CD4-positive, alpha-beta memory T cell (primary cell): ENCODE results near the gene SHLD1. TPM values are rescaled to one million over a fixed set of nuclear protein-coding genes. Genes with fewer than 3 reads are reported as not detected.
A peak's percentile ranks its signal among the peaks of the same experiment; 100 is the strongest.
"Not testable (repeated sequence)": the region's sequence is repeated elsewhere in the genome, so short reads cannot be mapped to it uniquely, and the experiment has no call there.

Experiments
- CTCF ChIA-PET: fragments of 350-600 bp; sonication (Branson Sonifier 250); formaldehyde crosslinking; loops from one replicate; lab custom pipeline; 2021; ENCODE audit warnings: inconsistent platforms; ENCODE audit not compliant: partially characterized antibody; lab: Charles Lee
- POLR2A ChIA-PET: fragments of 350-600 bp; sonication (Branson Sonifier 250); formaldehyde crosslinking; loops from one replicate; lab custom pipeline; 2021; ENCODE audit not compliant: partially characterized antibody; lab: Charles Lee
- DNase-seq, 5 donors: peaks; one replicate each; pipeline versions ENCODE4 v3.0.0 to v3.0.0-alpha.2; 2020 to 2022; ENCODE audit warnings: mixed read lengths in 1 of 5
- H3K27ac ChIP-seq: one replicate; pipeline ENCODE4 v1.7.0; 2013; ENCODE audit warnings: low read depth, low read length
- H3K27me3 ChIP-seq: 2 replicates; pipeline ENCODE4 v1.7.0; 2013; ENCODE audit warnings: mild to moderate bottlenecking, low read length, moderate library complexity; ENCODE audit not compliant: insufficient read depth
- H3K36me3 ChIP-seq: 2 replicates; pipeline ENCODE4 v1.7.0; 2013; ENCODE audit warnings: mild to moderate bottlenecking, low read length, moderate library complexity; ENCODE audit not compliant: insufficient read depth
- H3K4me1 ChIP-seq: 2 replicates; pipeline ENCODE4 v1.7.0; 2013; ENCODE audit warnings: mild to moderate bottlenecking, low read length, moderate library complexity; ENCODE audit not compliant: insufficient read depth
- H3K4me3 ChIP-seq, 2 donors: one replicate each; pipeline ENCODE4 v1.7.0; 2013; ENCODE audit warnings: low read length in 2 of 2, mild to moderate bottlenecking in 1 of 2
- H3K9me3 ChIP-seq, 2 donors: one replicate each; pipeline ENCODE4 v1.7.0; 2013; ENCODE audit warnings: low read length in 2 of 2, control low read depth in 1 of 2; ENCODE audit not compliant: control insufficient read depth in 1 of 2
- H3K27ac Mint-ChIP-seq, 7 donors: one replicate each; pipeline ENCODE4 v1.8.0; 2020 to 2021; ENCODE audit warnings: mixed read lengths in 7 of 7, mild to moderate bottlenecking in 6 of 7, inconsistent platforms in 3 of 7, moderate library complexity in 3 of 7
- H3K27me3 Mint-ChIP-seq, 2 donors: one replicate each; pipeline ENCODE4 v1.8.0; 2020 to 2021; ENCODE audit warnings: mixed read lengths in 2 of 2
- H3K36me3 Mint-ChIP-seq, 2 donors: one replicate each; pipeline ENCODE4 v1.8.0; 2020 to 2021; ENCODE audit warnings: mixed read lengths in 2 of 2, inconsistent platforms in 1 of 2, mild to moderate bottlenecking in 1 of 2
- H3K4me1 Mint-ChIP-seq, 4 donors: one replicate each; pipeline ENCODE4 v1.8.0; 2020 to 2021; ENCODE audit warnings: mixed read lengths in 4 of 4, mild to moderate bottlenecking in 1 of 4
- H3K4me3 Mint-ChIP-seq, 8 donors: one replicate each; pipeline ENCODE4 v1.8.0; 2020 to 2021; ENCODE audit warnings: mixed read lengths in 8 of 8, mild to moderate bottlenecking in 7 of 8, moderate library complexity in 6 of 8, inconsistent platforms in 3 of 8
- H3K9me3 Mint-ChIP-seq, 8 donors: one replicate each; pipeline ENCODE4 v1.8.0; 2020 to 2021; ENCODE audit warnings: mixed read lengths in 8 of 8, mild to moderate bottlenecking in 5 of 8, inconsistent platforms in 3 of 8, moderate library complexity in 1 of 8
- intact Hi-C: fragments of 100-400 bp; cut with micrococcal nuclease; formaldehyde crosslinking; loops from one replicate; pipeline ENCODE4 v1.15.1; 2023
- polyA plus RNA-seq, 2 donors: library from polyadenylated mRNA; unstranded; fragments of 300-500 nt; fragmentation: Illumina TruSeq; gene quantifications; one replicate each; pipeline ENCODE4 v1.2.3, GENCODE V29; 2021
- total RNA-seq, 2 experiments: library from RNA; stranded (reverse); gene quantifications; one replicate each; pipeline ENCODE4 v1.2.3, GENCODE V29; 2021

SHLD1 gene, protein sequence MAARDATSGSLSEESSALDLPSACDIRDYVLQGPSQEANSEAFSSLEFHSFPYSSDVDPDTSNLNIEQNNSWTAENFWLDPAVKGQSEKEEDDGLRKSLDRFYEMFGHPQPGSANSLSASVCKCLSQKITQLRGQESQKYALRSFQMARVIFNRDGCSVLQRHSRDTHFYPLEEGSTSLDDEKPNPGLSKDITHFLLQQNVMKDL
- 10 to 100 TPM; 13.6 to 16.3 TPM for total RNA-seq
- polyA plus RNA-seq: 10 to 100 TPM; 20.2 to 22.0 TPM

DNA sequence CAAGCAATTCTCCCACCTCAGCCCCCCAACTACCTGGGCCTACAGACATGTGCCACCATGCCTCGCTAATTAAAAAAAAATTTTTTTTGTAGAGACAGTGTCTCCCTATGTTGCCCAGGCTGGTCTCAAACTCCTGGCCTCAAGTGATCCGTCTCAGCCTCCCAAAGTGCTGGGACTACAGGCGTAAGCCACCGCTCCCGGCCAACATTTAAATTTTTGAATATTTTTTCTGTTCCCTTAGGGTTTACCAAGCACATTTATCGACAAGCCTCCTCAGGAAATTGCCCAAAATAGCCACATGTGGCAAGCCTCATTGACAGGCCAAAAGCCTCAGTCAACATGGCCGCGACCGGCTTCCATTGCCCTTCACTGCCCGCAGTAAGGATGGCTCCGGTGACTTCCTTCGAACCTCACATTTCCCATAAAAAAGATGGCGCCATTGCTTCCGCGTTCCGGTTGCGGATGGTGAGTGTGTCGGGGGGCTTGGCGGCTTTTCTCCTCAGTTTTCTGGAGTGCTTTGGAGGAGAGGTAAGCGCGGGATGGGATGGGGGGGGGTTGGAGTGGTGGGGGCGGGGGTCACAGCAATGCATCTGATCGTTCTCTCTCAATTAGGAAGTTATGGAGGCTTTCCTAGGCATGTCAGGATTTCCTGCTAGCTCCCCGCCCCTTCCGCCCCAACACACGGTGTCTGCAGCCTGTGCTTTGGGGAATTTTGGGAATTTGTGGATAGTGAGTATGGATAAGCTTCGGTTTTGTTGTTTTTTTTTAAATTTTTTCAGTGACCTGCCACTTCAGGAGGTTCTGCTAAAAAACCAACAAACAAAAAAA lies at the start of gene SHLD1:
TSS of gene SHLD1 (plus strand) at position 450 of the 828 bp plus-strand sequence. CDS start 22,465 bp downstream, outside the sequence.
- Histone ChIP-seq H3K27me3 (no peaks in the 10 kb centered on the region), H3K27ac (peak within 1 kb of the TSS; percentile 69), H3K36me3 (no peaks in the 10 kb centered on the region), H3K9me3 (no peaks in the 10 kb centered on the region), H3K4me3 (peak within 1 kb of the TSS; percentile 70 to 96), H3K4me1 (peaks cover 28% of the 10 kb centered on the region)
- peaks cover 16 to 34% (median 23%) of the 10 kb centered on the region in 4 donors for H3K4me1 Mint-ChIP-seq
- CTCF ChIA-PET: interaction anchor here (0.9 to 3.0 kb wide), 5 partner anchors 36 to 220 kb away, joined by 3 to 13 read pairs (median 4); no protein-coding TSS in a partner anchor
- peak within 1 kb of the TSS; percentile 87 to 100 (median 96) for H3K4me3 Mint-ChIP-seq
- POLR2A ChIA-PET: interaction anchor here (1.0 to 2.9 kb wide), 6 partner anchors 10 to 145 kb away, joined by 3 to 41 read pairs (median 4); no protein-coding TSS in a partner anchor
- peak; percentile 75 to 83 (median 81) for DNase-seq
- intact Hi-C loops: loop anchor here (1.0 kb wide), 3 partner anchors 13 to 200 kb away; partner anchors contain the start of genes MCM8 and TRMT6
- peak within 1 kb of the TSS; percentile 92 to 99 (median 98) for H3K27ac Mint-ChIP-seq
- H3K36me3 Mint-ChIP-seq: peaks cover 8 to 12% of the 10 kb centered on the region in 2 donors
- H3K9me3 Mint-ChIP-seq: peaks cover 0 to 3% (median 0%) of the 10 kb centered on the region in 8 donors
- no peaks in the 10 kb centered on the region for H3K27me3 Mint-ChIP-seq

DNA sequence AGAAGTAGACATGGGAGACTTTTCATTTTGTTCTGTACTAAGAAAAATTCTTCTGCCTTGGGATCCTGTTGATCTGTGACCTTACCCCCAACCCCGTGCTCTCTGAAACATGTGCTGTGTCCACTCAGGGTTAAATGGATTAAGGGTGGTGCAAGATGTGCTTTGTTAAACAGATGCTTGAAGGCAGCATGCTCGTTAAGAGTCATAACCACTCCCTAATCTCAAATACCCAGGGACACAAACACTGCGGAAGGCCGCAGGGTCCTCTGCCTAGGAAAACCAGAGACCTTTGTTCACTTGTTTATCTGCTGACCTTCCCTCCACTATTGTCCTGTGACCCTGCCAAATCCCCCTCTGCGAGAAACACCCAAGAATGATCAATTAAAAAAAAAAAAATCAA lies 47.9 kb upstream of the SHLD1 start:
- H3K4me1 ChIP-seq, H3K27me3 ChIP-seq, H3K9me3 ChIP-seq, H3K36me3 ChIP-seq, H3K27me3 Mint-ChIP-seq, intact Hi-C loops, H3K4me1 Mint-ChIP-seq, H3K36me3 Mint-ChIP-seq, POLR2A ChIA-PET, H3K9me3 Mint-ChIP-seq, H3K4me3 ChIP-seq, H3K4me3 Mint-ChIP-seq, DNase-seq, H3K27ac Mint-ChIP-seq, H3K27ac ChIP-seq, CTCF ChIA-PET: not testable (repeated sequence)

DNA sequence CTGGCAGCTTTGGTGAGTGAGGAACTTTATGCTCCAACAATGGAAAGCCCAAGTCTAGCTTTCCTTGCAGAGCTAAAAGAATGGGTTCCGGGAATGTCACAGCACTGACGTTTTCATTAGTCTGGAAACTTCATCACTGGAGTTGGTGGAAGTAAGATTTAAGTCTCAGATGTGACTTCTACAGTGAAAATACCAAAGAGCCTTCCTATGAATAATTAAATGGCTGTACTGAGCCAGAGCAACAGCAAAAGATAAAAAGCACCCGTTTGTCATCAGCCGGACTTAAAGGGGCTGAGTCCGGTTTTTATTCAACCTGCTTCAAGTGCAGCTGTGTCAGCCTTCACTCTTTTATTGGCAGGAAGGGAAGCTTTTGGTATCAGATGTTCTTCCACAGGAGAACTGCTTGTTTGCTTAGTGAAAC lies 46.5 kb upstream of the SHLD1 start:
- Histone ChIP-seq H3K4me3 (no peak overlapping the region), H3K9me3 (no peaks in the 10 kb centered on the region), H3K36me3 (no peaks in the 10 kb centered on the region), H3K27me3 (no peaks in the 10 kb centered on the region), H3K27ac (no peak overlapping the region), H3K4me1 (no peaks in the 10 kb centered on the region)
- Mint-ChIP-seq H3K4me1 (no peaks in the 10 kb centered on the region), H3K4me3 (no peak overlapping the region), H3K36me3 (no peaks in the 10 kb centered on the region), H3K9me3 (peaks cover 0 to 2% (median 0%) of the 10 kb centered on the region in 8 donors), H3K27me3 (no peaks in the 10 kb centered on the region), H3K27ac (no peak overlapping the region)
- ChIA-PET POLR2A (no interaction called here), CTCF (interaction anchor here (1.1 kb wide), 1 partner anchor 94 kb away, joined by 3 read pairs; no protein-coding TSS in a partner anchor)
- intact Hi-C loops: no loop called here
- DNase-seq: no peak

DNA sequence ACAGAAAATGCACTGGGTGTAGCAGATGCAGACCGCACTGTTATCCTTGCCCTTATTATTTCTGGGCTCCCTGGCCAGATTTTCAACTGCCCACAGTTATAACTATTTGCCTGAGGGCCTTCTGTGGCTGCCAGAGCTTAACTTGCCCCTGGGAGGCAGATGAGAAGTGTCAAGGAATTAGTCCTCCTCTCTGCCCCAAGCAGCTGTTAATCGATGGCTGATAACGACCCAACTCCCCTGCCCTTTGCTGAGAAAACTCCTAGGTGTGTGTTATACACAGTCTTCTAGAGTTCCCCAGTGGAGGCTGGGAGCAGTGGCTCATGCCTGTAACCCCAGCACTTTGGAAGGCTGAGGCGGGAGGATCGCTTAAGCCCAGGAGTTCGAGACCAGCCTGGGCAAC lies 44.4 kb upstream of the SHLD1 start:
- ChIA-PET CTCF (interaction anchor here (1.0 kb wide), 1 partner anchor 9 kb away, joined by 4 read pairs; no protein-coding TSS in a partner anchor), POLR2A (interaction anchor here (0.6 to 1.1 kb wide), 3 partner anchors 9 to 29 kb away, joined by 3 read pairs; no protein-coding TSS in a partner anchor)
- Histone ChIP-seq H3K9me3 (no peaks in the 10 kb centered on the region), H3K27me3 (no peaks in the 10 kb centered on the region), H3K27ac (no peak overlapping the region), H3K4me1 (no peaks in the 10 kb centered on the region), H3K36me3 (no peaks in the 10 kb centered on the region), H3K4me3 (no peak overlapping the region)
- Mint-ChIP-seq H3K9me3 (no peaks in the 10 kb centered on the region), H3K4me3 (no peak overlapping the region), H3K36me3 (no peaks in the 10 kb centered on the region), H3K27me3 (no peaks in the 10 kb centered on the region), H3K4me1 (no peaks in the 10 kb centered on the region), H3K27ac (no peak overlapping the region)
- intact Hi-C loops: no loop called here
- DNase-seq: no peak

DNA sequence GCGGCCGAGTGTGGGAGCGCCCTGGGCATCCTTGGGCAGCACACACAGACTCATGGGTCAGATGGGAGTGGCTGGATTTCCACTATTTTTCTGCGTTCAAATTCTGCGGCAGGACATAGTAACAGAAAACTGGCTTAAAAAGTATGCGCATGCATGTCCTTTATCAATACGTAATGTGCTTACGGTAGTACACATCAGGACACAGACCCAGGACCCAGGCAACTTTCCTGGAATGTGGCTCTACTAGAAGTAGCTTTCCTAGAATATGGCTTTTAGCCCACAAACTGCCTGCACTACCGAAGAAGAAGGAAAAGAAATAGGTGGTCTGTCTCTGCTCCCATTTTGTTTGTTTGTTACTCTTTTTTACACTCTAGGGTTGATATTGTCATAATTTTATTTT lies 43.4 kb upstream of the SHLD1 start:
- H3K36me3 ChIP-seq: no peaks in the 10 kb centered on the region
- ChIA-PET POLR2A (no interaction called here), CTCF (no interaction called here)
- H3K4me1 ChIP-seq: no peaks in the 10 kb centered on the region
- Mint-ChIP-seq H3K4me1 (no peaks in the 10 kb centered on the region), H3K9me3 (no peaks in the 10 kb centered on the region), H3K4me3 (no peak overlapping the region), H3K36me3 (no peaks in the 10 kb centered on the region), H3K27me3 (no peaks in the 10 kb centered on the region), H3K27ac (peak overlapping the region in 1 of 7 donors; percentile 13)
- intact Hi-C loops: no loop called here
- H3K9me3 ChIP-seq: no peaks in the 10 kb centered on the region
- H3K4me3 ChIP-seq: no peak overlapping the region
- H3K27me3 ChIP-seq: no peaks in the 10 kb centered on the region
- H3K27ac ChIP-seq: no peak overlapping the region
- no peak for DNase-seq

DNA sequence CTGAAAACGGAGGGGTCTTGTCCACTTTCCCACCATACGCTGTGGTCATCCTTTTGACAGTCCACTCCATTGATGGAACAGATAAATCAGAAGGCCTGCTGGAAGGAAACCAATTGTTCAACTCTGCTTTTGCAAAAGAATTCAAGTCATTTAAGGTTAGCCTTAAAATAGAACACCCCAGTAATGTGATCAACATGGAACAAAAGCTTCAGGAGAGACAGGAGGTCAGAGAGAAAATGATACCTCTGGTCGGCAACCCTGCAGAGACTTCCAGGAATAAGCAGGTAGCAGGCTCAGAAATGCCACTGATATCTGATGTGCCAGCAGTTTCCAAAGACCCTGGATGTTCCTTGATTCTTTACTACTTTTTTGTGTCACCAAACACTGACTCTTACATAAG lies 39.6 kb upstream of the SHLD1 start:
- Mint-ChIP-seq H3K4me1 (peaks cover 20 to 28% (median 25%) of the 10 kb centered on the region in 4 donors), H3K27me3 (peaks cover 0 to 2% of the 10 kb centered on the region in 2 donors), H3K27ac (peak overlapping the region in 2 of 7 donors; percentile 41 to 52), H3K36me3 (no peaks in the 10 kb centered on the region), H3K9me3 (peaks cover 0 to 10% (median under 1%) of the 10 kb centered on the region in 8 donors), H3K4me3 (no peak overlapping the region)
- Histone ChIP-seq H3K9me3 (no peaks in the 10 kb centered on the region), H3K4me1 (peaks cover 23% of the 10 kb centered on the region), H3K27me3 (no peaks in the 10 kb centered on the region), H3K4me3 (no peak overlapping the region), H3K27ac (no peak overlapping the region), H3K36me3 (no peaks in the 10 kb centered on the region)
- intact Hi-C loops: no loop called here
- CTCF ChIA-PET: no interaction called here
- POLR2A ChIA-PET: no interaction called here
- DNase-seq: no peak
